Measurements from ENCODE around the gene CLCA1. TPM values are rescaled to one million over a fixed set of nuclear protein-coding genes. Genes with fewer than 3 reads are reported as not detected.

The CLCA1 gene
- total and polyA plus RNA-seq, 10 of the 15 experiments (the other 5 are each of a cell fraction or from before 2014, with no cell fraction given), result 0.13 TPM; not detected in 9

DNA sequence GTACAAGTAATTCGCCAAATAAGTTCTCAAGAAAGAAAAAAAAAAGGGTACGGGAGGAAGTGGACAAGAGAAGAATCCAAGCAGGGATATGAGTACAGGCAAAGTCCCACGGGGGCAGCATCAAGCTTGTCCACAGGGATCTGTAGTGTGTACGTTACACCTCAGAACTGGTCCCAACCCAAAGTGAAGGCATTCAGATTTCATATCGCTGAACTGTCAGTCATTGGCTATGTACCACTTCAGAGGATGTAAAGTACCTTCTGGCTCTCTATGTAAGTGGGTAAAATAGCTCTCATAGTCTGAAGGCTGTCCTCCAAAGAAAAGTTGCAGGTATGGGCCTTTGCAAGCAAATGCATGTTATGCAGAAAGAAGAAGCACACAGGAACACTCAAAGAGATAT lies 70.0 kb downstream of the CLCA1 start:
- RAD21 ChIA-PET (ENCODE audit: unreplicated experiment), result no interaction called here
- SMC1A ChIA-PET (ENCODE audit: uncharacterized antibody, unreplicated experiment), result no interaction called here

DNA sequence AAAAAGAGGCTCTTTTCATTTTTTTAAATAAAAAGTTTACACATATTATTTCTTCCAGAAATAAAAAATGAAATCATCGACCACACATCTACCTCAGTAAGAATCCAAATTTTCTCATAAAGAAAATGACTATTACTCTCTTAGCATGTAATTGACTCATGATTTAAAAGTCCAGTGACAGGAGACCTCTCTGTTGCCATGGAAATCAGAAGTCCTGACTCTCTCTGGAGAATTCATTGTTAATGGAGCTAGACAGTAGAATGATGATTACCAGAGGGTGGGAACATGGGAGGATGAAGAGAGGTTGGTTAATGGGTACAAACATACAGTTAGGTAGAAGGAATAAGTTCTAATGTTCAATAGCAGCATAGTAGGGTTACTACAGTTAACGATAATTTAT lies 73.1 kb downstream of the CLCA1 start:
- Histone ChIP-seq H3K27me3 (replicated peaks in 1 of 2; ENCODE audit: control insufficient read depth in 2 of 2, insufficient read depth in 2 of 2, low read length in 1 of 2) (no peaks in the 10 kb centered on the region), H4K20me1 (ENCODE audit: control insufficient read depth, insufficient read depth) (no peaks in the 10 kb centered on the region), H3K27ac (ENCODE audit: control insufficient read depth, insufficient read depth) (no peak overlapping the region), H3K36me3 (ENCODE audit: control insufficient read depth in 2 of 2, insufficient read depth in 2 of 2, low read length in 1 of 2) (no peaks in the 10 kb centered on the region), H3K4me2 (ENCODE audit: control insufficient read depth, insufficient read depth) (no peak overlapping the region), H2AFZ (ENCODE audit: control insufficient read depth, low read depth, low read length) (no peak overlapping the region), H3K4me1 (ENCODE audit: control insufficient read depth, insufficient read depth, low read length) (no peaks in the 10 kb centered on the region), H3K79me2 (ENCODE audit: control insufficient read depth, insufficient read depth, low read length) (no peaks in the 10 kb centered on the region), H3K9ac (ENCODE audit: control insufficient read depth, insufficient read depth, low read length) (no peak overlapping the region), H3K4me3 (no peak overlapping the region), H3K9me3 (replicated peaks; ENCODE audit: control insufficient read depth, insufficient read depth, low read length) (no peaks in the 10 kb centered on the region)
- 40% methylated on average over 2 of the region's 2 CpGs for WGBS (ENCODE audit: insufficient coverage, insufficient replicate concordance, low lambda C conversion rate, missing lambda C conversion rate)
- ATAC-seq (no peak), DNase-seq (ENCODE audit: low read depth, low spot score) (no peak), FAIRE-seq (no peak)
- CTCF ChIA-PET, result no interaction called here
- in situ Hi-C loops (cut with MboI), result no loop called here
- no TSS peak for BruUV-seq (replicated peaks)
- RAD21 ChIA-PET (ENCODE audit: unreplicated experiment), result no interaction called here
- intact Hi-C loops (cut with micrococcal nuclease; ENCODE audit: unreplicated experiment), result no loop called here
- POLR2A ChIA-PET, result no interaction called here
- SMC1A ChIA-PET (ENCODE audit: uncharacterized antibody, unreplicated experiment), result no interaction called here
- TF ChIP-seq POLR2AphosphoS2 (IDR thresholded peaks at IDR 0.05; ENCODE audit: low read depth, low read length), result no peak
- no peak for TF ChIP-seq TAF1 (IDR thresholded peaks at IDR 0.05; ENCODE audit: borderline replicate concordance, low read depth, low read length)
- TF ChIP-seq FOXM1 (IDR thresholded peaks at IDR 0.05; ENCODE audit: low read depth, low read length), result no peak
- TF ChIP-seq ZNF274 (IDR thresholded peaks at IDR 0.05; ENCODE audit: insufficient read depth, insufficient read length), result no peak
- TF ChIP-seq, protein P1, sequence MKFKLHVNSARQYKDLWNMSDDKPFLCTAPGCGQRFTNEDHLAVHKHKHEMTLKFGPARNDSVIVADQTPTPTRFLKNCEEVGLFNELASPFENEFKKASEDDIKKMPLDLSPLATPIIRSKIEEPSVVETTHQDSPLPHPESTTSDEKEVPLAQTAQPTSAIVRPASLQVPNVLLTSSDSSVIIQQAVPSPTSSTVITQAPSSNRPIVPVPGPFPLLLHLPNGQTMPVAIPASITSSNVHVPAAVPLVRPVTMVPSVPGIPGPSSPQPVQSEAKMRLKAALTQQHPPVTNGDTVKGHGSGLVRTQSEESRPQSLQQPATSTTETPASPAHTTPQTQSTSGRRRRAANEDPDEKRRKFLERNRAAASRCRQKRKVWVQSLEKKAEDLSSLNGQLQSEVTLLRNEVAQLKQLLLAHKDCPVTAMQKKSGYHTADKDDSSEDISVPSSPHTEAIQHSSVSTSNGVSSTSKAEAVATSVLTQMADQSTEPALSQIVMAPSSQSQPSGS (IDR thresholded peaks at IDR 0.05; ENCODE audit: low read length), result no peak
- TF ChIP-seq, protein P2, sequence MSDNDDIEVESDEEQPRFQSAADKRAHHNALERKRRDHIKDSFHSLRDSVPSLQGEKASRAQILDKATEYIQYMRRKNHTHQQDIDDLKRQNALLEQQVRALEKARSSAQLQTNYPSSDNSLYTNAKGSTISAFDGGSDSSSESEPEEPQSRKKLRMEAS (IDR thresholded peaks at IDR 0.05; ENCODE audit: low read depth, low read length), result no peak
- TF ChIP-seq KDM1A (IDR thresholded peaks at IDR 0.05; ENCODE audit: borderline replicate concordance), result no peak
- TF ChIP-seq, protein P3, sequence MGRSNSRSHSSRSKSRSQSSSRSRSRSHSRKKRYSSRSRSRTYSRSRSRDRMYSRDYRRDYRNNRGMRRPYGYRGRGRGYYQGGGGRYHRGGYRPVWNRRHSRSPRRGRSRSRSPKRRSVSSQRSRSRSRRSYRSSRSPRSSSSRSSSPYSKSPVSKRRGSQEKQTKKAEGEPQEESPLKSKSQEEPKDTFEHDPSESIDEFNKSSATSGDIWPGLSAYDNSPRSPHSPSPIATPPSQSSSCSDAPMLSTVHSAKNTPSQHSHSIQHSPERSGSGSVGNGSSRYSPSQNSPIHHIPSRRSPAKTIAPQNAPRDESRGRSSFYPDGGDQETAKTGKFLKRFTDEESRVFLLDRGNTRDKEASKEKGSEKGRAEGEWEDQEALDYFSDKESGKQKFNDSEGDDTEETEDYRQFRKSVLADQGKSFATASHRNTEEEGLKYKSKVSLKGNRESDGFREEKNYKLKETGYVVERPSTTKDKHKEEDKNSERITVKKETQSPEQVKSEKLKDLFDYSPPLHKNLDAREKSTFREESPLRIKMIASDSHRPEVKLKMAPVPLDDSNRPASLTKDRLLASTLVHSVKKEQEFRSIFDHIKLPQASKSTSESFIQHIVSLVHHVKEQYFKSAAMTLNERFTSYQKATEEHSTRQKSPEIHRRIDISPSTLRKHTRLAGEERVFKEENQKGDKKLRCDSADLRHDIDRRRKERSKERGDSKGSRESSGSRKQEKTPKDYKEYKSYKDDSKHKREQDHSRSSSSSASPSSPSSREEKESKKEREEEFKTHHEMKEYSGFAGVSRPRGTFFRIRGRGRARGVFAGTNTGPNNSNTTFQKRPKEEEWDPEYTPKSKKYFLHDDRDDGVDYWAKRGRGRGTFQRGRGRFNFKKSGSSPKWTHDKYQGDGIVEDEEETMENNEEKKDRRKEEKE (IDR thresholded peaks at IDR 0.05), result no peak
- TF ChIP-seq, protein P4, sequence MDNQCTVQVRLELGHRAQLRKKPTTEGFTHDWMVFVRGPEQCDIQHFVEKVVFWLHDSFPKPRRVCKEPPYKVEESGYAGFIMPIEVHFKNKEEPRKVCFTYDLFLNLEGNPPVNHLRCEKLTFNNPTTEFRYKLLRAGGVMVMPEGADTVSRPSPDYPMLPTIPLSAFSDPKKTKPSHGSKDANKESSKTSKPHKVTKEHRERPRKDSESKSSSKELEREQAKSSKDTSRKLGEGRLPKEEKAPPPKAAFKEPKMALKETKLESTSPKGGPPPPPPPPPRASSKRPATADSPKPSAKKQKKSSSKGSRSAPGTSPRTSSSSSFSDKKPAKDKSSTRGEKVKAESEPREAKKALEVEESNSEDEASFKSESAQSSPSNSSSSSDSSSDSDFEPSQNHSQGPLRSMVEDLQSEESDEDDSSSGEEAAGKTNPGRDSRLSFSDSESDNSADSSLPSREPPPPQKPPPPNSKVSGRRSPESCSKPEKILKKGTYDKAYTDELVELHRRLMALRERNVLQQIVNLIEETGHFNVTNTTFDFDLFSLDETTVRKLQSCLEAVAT (IDR thresholded peaks at IDR 0.05), result no peak
- TF ChIP-seq HDGF (IDR thresholded peaks at IDR 0.05), result no peak

More for the DNA sequence above, 70.0 kb downstream of the CLCA1 start:
- FAIRE-seq, result no peak
- no peaks in the 10 kb centered on the region for H3K4me1 ChIP-seq (ENCODE audit: control insufficient read depth, insufficient read depth, low read length)
- in situ Hi-C loops (cut with MboI), result no loop called here
- H3K4me3 ChIP-seq, result no peak overlapping the region
- H3K4me2 ChIP-seq (ENCODE audit: control insufficient read depth, insufficient read depth), result no peak overlapping the region
- no peaks in the 10 kb centered on the region for H4K20me1 ChIP-seq (ENCODE audit: control insufficient read depth, insufficient read depth)
- intact Hi-C loops (cut with micrococcal nuclease; ENCODE audit: unreplicated experiment), result no loop called here
- WGBS (ENCODE audit: insufficient coverage, insufficient replicate concordance, low lambda C conversion rate, missing lambda C conversion rate), result 32% methylated on average over 5 of the region's 5 CpGs
- no peak overlapping the region for H2AFZ ChIP-seq (ENCODE audit: control insufficient read depth, low read depth, low read length)
- CTCF ChIA-PET, result no interaction called here
- no peaks in the 10 kb centered on the region for H3K36me3 ChIP-seq (ENCODE audit: control insufficient read depth in 2 of 2, insufficient read depth in 2 of 2, low read length in 1 of 2)
- H3K9ac ChIP-seq (ENCODE audit: control insufficient read depth, insufficient read depth, low read length), result no peak overlapping the region
- BruUV-seq (replicated peaks), result no TSS peak
- H3K27ac ChIP-seq (ENCODE audit: control insufficient read depth, insufficient read depth), result no peak overlapping the region
- no peak for ATAC-seq
- DNase-seq (ENCODE audit: low read depth, low spot score), result no peak
- no peaks in the 10 kb centered on the region for H3K9me3 ChIP-seq (replicated peaks; ENCODE audit: control insufficient read depth, insufficient read depth, low read length)
- POLR2A ChIA-PET, result no interaction called here
- H3K79me2 ChIP-seq (ENCODE audit: control insufficient read depth, insufficient read depth, low read length), result no peaks in the 10 kb centered on the region
- no peak for TF ChIP-seq TCF3 (IDR thresholded peaks at IDR 0.05; ENCODE audit: borderline replicate concordance, insufficient read depth, low read depth, low read length)
- no peak for TF ChIP-seq MTA3 (IDR thresholded peaks at IDR 0.05; ENCODE audit: borderline replicate concordance, low read length)
- no peak for TF ChIP-seq TCF7 (IDR thresholded peaks at IDR 0.05; ENCODE audit: borderline replicate concordance)
- TF ChIP-seq TBL1XR1 (IDR thresholded peaks at IDR 0.05; ENCODE audit: low read depth, low read length), result no peak
- no peak for TF ChIP-seq HDAC6 (IDR thresholded peaks at IDR 0.05; ENCODE audit: unreplicated experiment)
- TF ChIP-seq ZNF274 (IDR thresholded peaks at IDR 0.05; ENCODE audit: insufficient read depth, insufficient read length), result no peak
- no peak for TF ChIP-seq NR2C1 (IDR thresholded peaks at IDR 0.05)
- TF ChIP-seq WRNIP1 (IDR thresholded peaks at IDR 0.05; ENCODE audit: borderline replicate concordance, low read depth, low read length), result no peak
- H3K27me3 ChIP-seq (replicated peaks in 1 of 2; ENCODE audit: control insufficient read depth in 2 of 2, insufficient read depth in 2 of 2, low read length in 1 of 2), result no peaks in the 10 kb centered on the region

All from GM12878 (cell line).